CD14-positive monocyte (primary cell): ENCODE measurements around the gene OR5K2. TPM values are rescaled to one million over a fixed set of nuclear protein-coding genes. Genes with fewer than 3 reads are reported as not detected.

Source experiments
- DNase-seq, 3 donors: peaks; one replicate each; pipeline ENCODE4 v3.0.0-alpha.2; 2011 to 2022
- H2AFZ ChIP-seq: 2 replicates; pipeline ENCODE4 v1.6.0; 2012; ENCODE audit warnings: mild to moderate bottlenecking, low read depth, low read length, inconsistent platforms; ENCODE audit not compliant: insufficient read depth, poor library complexity, severe bottlenecking
- H3K27ac ChIP-seq, 2 donors: 1 replicate in 1 of 2; 2 replicates in 1 of 2; pipeline ENCODE4 v1.5.1; 2012 to 2013; ENCODE audit warnings: low read length in 2 of 2, control low read depth in 1 of 2, inconsistent platforms in 1 of 2, low read depth in 1 of 2, mild to moderate bottlenecking in 1 of 2
- H3K27me3 ChIP-seq, 2 donors: one replicate each; pipeline versions ENCODE4 v1.6.0 to v1.6.1; 2011 to 2013; ENCODE audit warnings: low read length in 2 of 2; ENCODE audit not compliant: control insufficient read depth in 2 of 2, insufficient read depth in 2 of 2
- H3K36me3 ChIP-seq, 2 donors: replicated peaks in 1 of 2; 1 replicate in 1 of 2; 2 replicates in 1 of 2; pipeline versions ENCODE4 v1.5.1 to v1.6.1; 2012 to 2013; ENCODE audit warnings: low read length in 2 of 2, control low read depth in 1 of 2, inconsistent platforms in 1 of 2, mild to moderate bottlenecking in 1 of 2; ENCODE audit not compliant: insufficient read depth in 2 of 2, control insufficient read depth in 1 of 2
- H3K4me1 ChIP-seq, 2 donors: 1 replicate in 1 of 2; 2 replicates in 1 of 2; pipeline versions ENCODE4 v1.5.1 to v1.6.1; 2012 to 2013; ENCODE audit warnings: low read length in 2 of 2, control low read depth in 1 of 2, inconsistent platforms in 1 of 2, mild to moderate bottlenecking in 1 of 2, moderate library complexity in 1 of 2; ENCODE audit not compliant: insufficient read depth in 2 of 2, control insufficient read depth in 1 of 2
- H3K4me2 ChIP-seq: replicated peaks from 2 replicates; pipeline ENCODE3; 2012; ENCODE audit warnings: low read length, moderate library complexity, mild to moderate bottlenecking; ENCODE audit not compliant: poor library complexity, severe bottlenecking; ENCODE audit errors: extremely low read depth
- H3K4me3 ChIP-seq, 3 experiments: fragments of 200-600 bp in 1 of 3; sonication (generic) in 1 of 3; replicated peaks in 1 of 3; 1 replicate in 2 of 3; 2 replicates in 1 of 3; pipeline ENCODE4 v1.5.1; 2011 to 2013; ENCODE audit warnings: low read length in 3 of 3, mild to moderate bottlenecking in 3 of 3, control low read depth in 2 of 3, low read depth in 2 of 3, inconsistent platforms in 1 of 3, moderate library complexity in 1 of 3
- H3K79me2 ChIP-seq: 2 replicates; pipeline ENCODE4 v1.6.0; 2012; ENCODE audit warnings: mild to moderate bottlenecking, control low read depth, inconsistent platforms, low read length, moderate library complexity; ENCODE audit not compliant: insufficient read depth
- H3K9ac ChIP-seq: 2 replicates; pipeline ENCODE4 v1.6.0; 2017; ENCODE audit warnings: low read length, mild to moderate bottlenecking; ENCODE audit not compliant: insufficient read depth, poor library complexity, severe bottlenecking
- H3K9me3 ChIP-seq, 2 donors: replicated peaks in 1 of 2; 1 replicate in 1 of 2; 2 replicates in 1 of 2; pipeline versions ENCODE4 v1.5.1 to v1.6.1; 2012 to 2013; ENCODE audit warnings: low read length in 2 of 2, control low read depth in 1 of 2; ENCODE audit not compliant: control insufficient read depth in 1 of 2, insufficient read depth in 1 of 2
- H4K20me1 ChIP-seq: 2 replicates; pipeline ENCODE4 v1.6.0; 2012; ENCODE audit warnings: mild to moderate bottlenecking, low read length, control low read depth, moderate library complexity; ENCODE audit not compliant: insufficient read depth
- H3K27ac Mint-ChIP-seq, 7 donors: one replicate each; pipeline ENCODE4 v1.8.0; 2020; ENCODE audit warnings: mild to moderate bottlenecking in 7 of 7, mixed read lengths in 7 of 7, moderate library complexity in 6 of 7, inconsistent platforms in 2 of 7
- H3K27me3 Mint-ChIP-seq, 3 donors: one replicate each; pipeline ENCODE4 v1.8.0; 2021 to 2022; ENCODE audit warnings: low read depth in 3 of 3, mild to moderate bottlenecking in 3 of 3, mixed read lengths in 3 of 3, moderate library complexity in 3 of 3, inconsistent platforms in 1 of 3
- H3K36me3 Mint-ChIP-seq, 2 donors: one replicate each; pipeline ENCODE4 v1.8.0; 2020; ENCODE audit warnings: mixed read lengths in 2 of 2, inconsistent platforms in 1 of 2, mild to moderate bottlenecking in 1 of 2
- H3K4me1 Mint-ChIP-seq: one replicate; pipeline ENCODE4 v1.8.0; 2020; ENCODE audit warnings: mild to moderate bottlenecking, mixed read lengths
- H3K4me3 Mint-ChIP-seq, 2 donors: one replicate each; pipeline ENCODE4 v1.8.0; 2020; ENCODE audit warnings: mild to moderate bottlenecking in 2 of 2, mixed read lengths in 2 of 2, moderate library complexity in 1 of 2
- H3K9me3 Mint-ChIP-seq, 7 donors: one replicate each; pipeline ENCODE4 v1.8.0; 2020 to 2022; ENCODE audit warnings: mixed read lengths in 7 of 7, mild to moderate bottlenecking in 6 of 7, moderate library complexity in 6 of 7, inconsistent platforms in 2 of 7
- WGBS: methylation state at CpG from one replicate; pipeline ENCODE4 v1.1.5; 2013; ENCODE audit warnings: missing lambda C conversion rate; ENCODE audit not compliant: insufficient coverage; 5-methylcytosine and 5-hydroxymethylcytosine counted together
- intact Hi-C, 2 donors: fragments of 100-400 bp; cut with micrococcal nuclease; formaldehyde crosslinking; loops; one replicate each; pipeline versions ENCODE4 v1.15.0 to v1.15.1; 2023
- polyA plus RNA-seq, 3 donors: library from polyadenylated mRNA; depleted of rRNA in 1 of 3; unstranded in 2 of 3; stranded (reverse) in 1 of 3; fragments of 300-500 nt in 2 of 3; fragments of >200 nt in 1 of 3; fragmentation: Illumina TruSeq in 2 of 3; gene quantifications; 1 replicate in 2 of 3; 2 replicates in 1 of 3; pipeline ENCODE4 v1.2.3, GENCODE V29; 2012 to 2021
- TF ChIP-seq, protein P1 (sequence below): fragments of 200-600 bp; IDR thresholded peaks from one replicate; pipeline ENCODE4 v1.8.0; 2022; ENCODE audit warnings: antibody characterized with exemption, mild to moderate bottlenecking

OR5K2 gene
- polyA plus RNA-seq, 3 donors: not detected

- Histone ChIP-seq H4K20me1 (no peaks in the 10 kb centered on the region), H3K4me1 (no peaks in the 10 kb centered on the region), H3K79me2 (no peaks in the 10 kb centered on the region), H3K4me3 (no peak overlapping the region), H3K27ac (no peak overlapping the region), H3K4me2 (no peak overlapping the region), H2AFZ (no peak overlapping the region), H3K36me3 (no peaks in the 10 kb centered on the region), H3K9me3 (no peaks in the 10 kb centered on the region), H3K27me3 (peaks cover 0 to 3% of the 10 kb centered on the region in 2 donors), H3K9ac (no peak overlapping the region)
- TF ChIP-seq, protein P1, sequence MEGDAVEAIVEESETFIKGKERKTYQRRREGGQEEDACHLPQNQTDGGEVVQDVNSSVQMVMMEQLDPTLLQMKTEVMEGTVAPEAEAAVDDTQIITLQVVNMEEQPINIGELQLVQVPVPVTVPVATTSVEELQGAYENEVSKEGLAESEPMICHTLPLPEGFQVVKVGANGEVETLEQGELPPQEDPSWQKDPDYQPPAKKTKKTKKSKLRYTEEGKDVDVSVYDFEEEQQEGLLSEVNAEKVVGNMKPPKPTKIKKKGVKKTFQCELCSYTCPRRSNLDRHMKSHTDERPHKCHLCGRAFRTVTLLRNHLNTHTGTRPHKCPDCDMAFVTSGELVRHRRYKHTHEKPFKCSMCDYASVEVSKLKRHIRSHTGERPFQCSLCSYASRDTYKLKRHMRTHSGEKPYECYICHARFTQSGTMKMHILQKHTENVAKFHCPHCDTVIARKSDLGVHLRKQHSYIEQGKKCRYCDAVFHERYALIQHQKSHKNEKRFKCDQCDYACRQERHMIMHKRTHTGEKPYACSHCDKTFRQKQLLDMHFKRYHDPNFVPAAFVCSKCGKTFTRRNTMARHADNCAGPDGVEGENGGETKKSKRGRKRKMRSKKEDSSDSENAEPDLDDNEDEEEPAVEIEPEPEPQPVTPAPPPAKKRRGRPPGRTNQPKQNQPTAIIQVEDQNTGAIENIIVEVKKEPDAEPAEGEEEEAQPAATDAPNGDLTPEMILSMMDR: no peak
- WGBS: 95% methylated on average over 5 of the region's 5 CpGs
- intact Hi-C loops: no loop called here
- DNase-seq: no peak
- Mint-ChIP-seq H3K27ac (no peak overlapping the region), H3K36me3 (no peaks in the 10 kb centered on the region), H3K9me3 (no peaks in the 10 kb centered on the region), H3K4me1 (peaks cover 9% of the 10 kb centered on the region), H3K27me3 (peaks cover 0 to 13% (median 0%) of the 10 kb centered on the region in 3 donors), H3K4me3 (no peak overlapping the region)
These were observed 34.8 kb downstream of the OR5K2 start for GRCh38 chr3:98532275-98532637.

DNA sequence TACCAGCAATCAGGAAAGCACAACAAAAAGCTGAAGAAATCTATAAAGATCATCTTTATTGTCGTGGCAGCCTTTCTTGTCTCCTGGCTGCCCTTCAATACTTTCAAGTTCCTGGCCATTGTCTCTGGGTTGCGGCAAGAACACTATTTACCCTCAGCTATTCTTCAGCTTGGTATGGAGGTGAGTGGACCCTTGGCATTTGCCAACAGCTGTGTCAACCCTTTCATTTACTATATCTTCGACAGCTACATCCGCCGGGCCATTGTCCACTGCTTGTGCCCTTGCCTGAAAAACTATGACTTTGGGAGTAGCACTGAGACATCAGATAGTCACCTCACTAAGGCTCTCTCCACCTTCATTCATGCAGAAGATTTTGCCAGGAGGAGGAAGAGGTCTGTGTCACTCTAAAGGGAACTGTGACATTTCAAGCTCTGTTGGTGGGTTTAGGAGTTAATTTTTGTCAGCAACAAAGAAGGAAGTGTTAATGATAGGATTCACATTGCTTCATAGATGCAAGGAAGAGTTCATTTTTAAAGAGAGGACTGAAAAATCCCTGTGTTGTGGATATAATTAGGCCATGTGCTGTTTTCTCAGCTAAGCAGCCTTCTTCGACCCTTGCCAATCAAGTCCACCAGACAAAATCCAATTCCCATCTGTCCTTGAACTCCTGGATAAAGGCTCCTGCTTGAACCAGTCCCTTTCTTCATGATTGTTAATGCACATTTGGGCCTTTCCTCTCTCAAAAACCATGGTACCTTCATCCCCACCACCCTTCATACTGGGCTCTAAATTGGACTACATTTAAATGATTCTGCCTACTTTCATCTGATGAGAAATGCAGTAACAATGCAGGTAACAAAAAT is 35.5 kb downstream of the OR5K2 start:
- intact Hi-C loops: no loop called here
- Mint-ChIP-seq H3K27me3 (peaks cover 0 to 13% (median 0%) of the 10 kb centered on the region in 3 donors), H3K4me1 (peaks cover 9% of the 10 kb centered on the region), H3K4me3 (no peak overlapping the region), H3K36me3 (no peaks in the 10 kb centered on the region), H3K9me3 (no peaks in the 10 kb centered on the region), H3K27ac (peak overlapping the region in 1 of 7 donors; percentile 11)
- H3K4me3 ChIP-seq: no peak overlapping the region
- TF ChIP-seq, protein P1: no peak
- H3K9me3 ChIP-seq: no peaks in the 10 kb centered on the region
- H3K4me1 ChIP-seq: no peaks in the 10 kb centered on the region
- no peaks in the 10 kb centered on the region for H3K79me2 ChIP-seq
- DNase-seq: no peak
- H3K9ac ChIP-seq: no peak overlapping the region
- no peak overlapping the region for H3K27ac ChIP-seq
- H3K27me3 ChIP-seq: peaks cover 0 to 3% of the 10 kb centered on the region in 2 donors
- no peaks in the 10 kb centered on the region for H4K20me1 ChIP-seq
- H2AFZ ChIP-seq: peak overlapping the region; percentile 19
- no peak overlapping the region for H3K4me2 ChIP-seq
- 100% methylated on average over 1 of the region's 6 CpGs for WGBS
- no peaks in the 10 kb centered on the region for H3K36me3 ChIP-seq
